Activated CD4-positive, alpha-beta memory T cell treated with anti-CD3 and anti-CD28 coated beads for 36 hours (primary cell): ENCODE data around the gene SLC51A. TPM values are rescaled to one million over a fixed set of nuclear protein-coding genes. Genes with fewer than 3 reads are reported as not detected.
"Not testable (repeated sequence)": the region's sequence is repeated elsewhere in the genome, so short reads cannot be mapped to it uniquely, and the experiment has no call there.

Source experiments
- CTCF ChIA-PET: fragments of 350-600 bp; sonication (Branson Sonifier 250); formaldehyde crosslinking; loops from one replicate; lab custom pipeline; 2021; ENCODE audit warnings: antibody characterized with exemption, inconsistent platforms; lab: Charles Lee
- POLR2A ChIA-PET: fragments of 350-600 bp; sonication (Branson Sonifier 250); formaldehyde crosslinking; loops from one replicate; lab custom pipeline; 2021; ENCODE audit warnings: antibody characterized with exemption; lab: Charles Lee
- DNase-seq: peaks from one replicate; pipeline ENCODE4 v3.0.0-alpha.2; 2020
- H3K27ac Mint-ChIP-seq: one replicate; pipeline ENCODE4 v1.8.0; 2021; ENCODE audit warnings: mixed read lengths
- H3K27me3 Mint-ChIP-seq: one replicate; pipeline ENCODE4 v1.8.0; 2021; ENCODE audit warnings: mixed read lengths
- H3K36me3 Mint-ChIP-seq: one replicate; pipeline ENCODE4 v1.8.0; 2021; ENCODE audit warnings: mixed read lengths
- H3K4me1 Mint-ChIP-seq: one replicate; pipeline ENCODE4 v1.8.0; 2021; ENCODE audit warnings: low read depth, mixed read lengths
- H3K4me3 Mint-ChIP-seq: one replicate; pipeline ENCODE4 v1.8.0; 2021; ENCODE audit warnings: mild to moderate bottlenecking, mixed read lengths
- H3K9me3 Mint-ChIP-seq: one replicate; pipeline ENCODE4 v1.8.0; 2021; ENCODE audit warnings: mixed read lengths
- intact Hi-C: fragments of 100-400 bp; cut with micrococcal nuclease; formaldehyde crosslinking; loops from one replicate; pipeline ENCODE4 v1.15.1; 2023
- total RNA-seq, 2 experiments: library from RNA; stranded (reverse); gene quantifications; one replicate each; pipeline ENCODE4 v1.2.3, GENCODE V29; 2021

Gene SLC51A
- total RNA-seq, 2 experiments from 2014 or later: not detected

DNA sequence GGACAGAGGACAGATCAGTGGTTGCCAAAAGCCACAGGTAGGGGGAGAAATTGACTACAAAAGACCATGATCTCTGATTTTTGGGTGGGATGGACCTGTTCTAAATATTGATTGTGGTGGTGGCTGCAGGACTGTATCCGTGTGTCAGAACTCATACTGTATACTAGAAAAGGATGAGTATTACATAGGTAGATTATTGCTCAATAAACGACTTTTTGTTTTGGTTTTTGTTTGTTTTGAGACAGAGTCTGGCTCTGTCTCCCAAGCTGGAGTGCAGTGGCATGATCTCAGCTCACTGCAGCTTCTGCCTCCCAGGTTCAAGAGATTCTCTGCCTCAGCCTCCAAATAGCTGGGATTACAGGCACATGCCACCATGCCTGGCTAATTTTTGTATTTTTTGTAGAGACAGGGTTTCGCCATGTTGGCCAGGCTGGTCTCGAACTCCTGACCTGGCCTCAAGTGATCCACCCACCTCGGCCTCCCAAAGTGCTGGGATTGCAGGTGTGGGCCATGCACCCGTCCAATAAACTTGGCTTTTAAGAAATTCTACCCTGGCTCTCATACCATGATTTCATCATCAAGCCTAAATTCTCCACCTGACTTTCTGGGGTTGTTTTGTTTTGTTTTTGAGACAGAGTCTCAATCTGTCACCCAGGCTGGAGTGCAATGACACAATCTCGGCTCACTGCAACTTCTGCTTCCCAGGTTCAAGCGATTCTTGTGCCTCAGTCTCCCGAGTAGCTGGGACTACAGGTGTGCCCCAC is 10.7 kb upstream of the SLC51A start:
- H3K9me3 Mint-ChIP-seq, intact Hi-C loops, H3K4me1 Mint-ChIP-seq, H3K27me3 Mint-ChIP-seq, H3K4me3 Mint-ChIP-seq, DNase-seq, POLR2A ChIA-PET, H3K36me3 Mint-ChIP-seq, H3K27ac Mint-ChIP-seq: not testable (repeated sequence)
- CTCF ChIA-PET: interaction anchor here (0.8 to 2.5 kb wide), 2 partner anchors 9 to 132 kb away, joined by 3 to 13 read pairs; no protein-coding TSS in a partner anchor

GRCh38 chr3:196207159-196207832 is 9.0 kb upstream of the SLC51A start:
- intact Hi-C loops: no loop called here
- peaks cover under 1% of the 10 kb centered on the region for H3K27me3 Mint-ChIP-seq
- ChIA-PET CTCF (interaction anchor here (0.6 to 2.5 kb wide), 2 partner anchors 112 to 134 kb away, joined by 6 to 13 read pairs; no protein-coding TSS in a partner anchor), POLR2A (interaction anchor here (0.8 kb wide), 1 partner anchor 25 kb away, joined by 5 read pairs; no protein-coding TSS in a partner anchor)
- H3K27ac Mint-ChIP-seq: no peak overlapping the region
- DNase-seq: no peak
- peak overlapping the region; percentile 76 for H3K4me3 Mint-ChIP-seq
- no peaks in the 10 kb centered on the region for H3K9me3 Mint-ChIP-seq
- H3K4me1 Mint-ChIP-seq: peaks cover 9% of the 10 kb centered on the region
- H3K36me3 Mint-ChIP-seq: no peaks in the 10 kb centered on the region

DNA sequence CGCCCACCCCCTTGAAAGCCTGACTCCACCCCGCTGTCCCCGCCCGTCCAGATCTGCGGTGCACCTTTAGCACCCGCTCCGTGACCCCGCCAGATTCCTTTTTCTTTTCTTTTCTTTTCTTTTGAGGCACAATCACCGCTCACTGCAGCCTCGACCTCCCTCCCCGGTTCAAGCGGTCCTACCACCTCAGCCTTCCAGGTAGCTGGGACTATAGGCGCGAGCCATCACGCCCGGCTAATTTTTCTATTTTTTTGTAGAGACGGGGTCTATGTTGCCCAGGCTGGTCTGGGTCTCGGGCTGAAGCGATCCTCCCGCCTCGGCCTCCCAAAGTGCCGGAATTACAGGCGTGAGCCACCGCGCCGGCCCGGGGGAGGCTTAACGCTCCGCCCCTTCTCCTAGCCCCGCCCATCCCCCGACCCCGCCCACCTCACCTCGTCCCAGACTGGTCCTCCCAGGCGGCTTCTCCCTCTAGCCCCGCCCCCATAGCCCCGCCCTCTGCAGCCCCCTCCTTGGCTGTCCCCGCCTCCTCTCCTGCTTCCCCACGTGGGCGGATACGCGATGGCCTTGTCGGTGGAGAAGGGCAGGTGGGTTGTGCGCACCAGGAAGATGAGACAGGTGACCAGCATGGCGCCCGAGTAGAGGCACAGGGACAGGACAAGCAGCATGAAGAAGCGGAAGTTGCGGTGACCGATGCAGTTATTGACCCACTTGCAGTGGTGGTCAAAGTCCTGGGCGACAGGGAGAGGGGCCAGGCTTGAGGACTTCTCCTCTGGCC is 8.3 kb upstream of the SLC51A start:
- CTCF ChIA-PET: no interaction called here
- Mint-ChIP-seq H3K4me1 (peaks cover 9% of the 10 kb centered on the region), H3K27me3 (no peaks in the 10 kb centered on the region), H3K9me3 (no peaks in the 10 kb centered on the region), H3K4me3 (peak overlapping the region; percentile 76), H3K27ac (peak overlapping the region; percentile 33), H3K36me3 (no peaks in the 10 kb centered on the region)
- DNase-seq: peak; percentile 90
- intact Hi-C loops: loop anchor here (1.0 kb wide), 1 partner anchor 11 kb away; no protein-coding TSS in a partner anchor
- POLR2A ChIA-PET: interaction anchor here (0.5 kb wide), 1 partner anchor 156 kb away, joined by 3 read pairs; no protein-coding TSS in a partner anchor

GRCh38 chr3:196208942-196209695 is 7.2 kb upstream of the SLC51A start:
- intact Hi-C loops: loop anchor here (1.0 kb wide), 1 partner anchor 10 kb away; no protein-coding TSS in a partner anchor
- ChIA-PET CTCF (interaction anchor here (1.0 kb wide), 1 partner anchor 136 kb away, joined by 3 read pairs; no protein-coding TSS in a partner anchor), POLR2A (no interaction called here)
- Mint-ChIP-seq H3K9me3 (no peaks in the 10 kb centered on the region), H3K4me3 (no peak overlapping the region), H3K36me3 (no peaks in the 10 kb centered on the region), H3K27me3 (no peaks in the 10 kb centered on the region), H3K4me1 (peaks cover 9% of the 10 kb centered on the region), H3K27ac (no peak overlapping the region)
- DNase-seq: no peak

- CTCF ChIA-PET, POLR2A ChIA-PET, H3K9me3 Mint-ChIP-seq, intact Hi-C loops, H3K27ac Mint-ChIP-seq, DNase-seq, H3K4me3 Mint-ChIP-seq, H3K36me3 Mint-ChIP-seq, H3K27me3 Mint-ChIP-seq, H3K4me1 Mint-ChIP-seq: not testable (repeated sequence)
Observed at GRCh38 chr3:196209944-196210672, 6.2 kb upstream of the SLC51A start.

- intact Hi-C loops: no loop called here
- Mint-ChIP-seq H3K4me1 (peaks cover 9% of the 10 kb centered on the region), H3K27ac (no peak within 1 kb of the TSS), H3K4me3 (no peak within 1 kb of the TSS), H3K9me3 (no peaks in the 10 kb centered on the region), H3K36me3 (no peaks in the 10 kb centered on the region), H3K27me3 (no peaks in the 10 kb centered on the region)
- ChIA-PET POLR2A (no interaction called here), CTCF (no interaction called here)
- DNase-seq: no peak
Observed at GRCh38 chr3:196210673-196211556, 5.4 kb upstream of the SLC51A start, which contains the start of gene ZDHHC19. ZDHHC19 (minus strand) TSS chr3:196211400; CDS start chr3:196211315, 85 bp downstream.

DNA sequence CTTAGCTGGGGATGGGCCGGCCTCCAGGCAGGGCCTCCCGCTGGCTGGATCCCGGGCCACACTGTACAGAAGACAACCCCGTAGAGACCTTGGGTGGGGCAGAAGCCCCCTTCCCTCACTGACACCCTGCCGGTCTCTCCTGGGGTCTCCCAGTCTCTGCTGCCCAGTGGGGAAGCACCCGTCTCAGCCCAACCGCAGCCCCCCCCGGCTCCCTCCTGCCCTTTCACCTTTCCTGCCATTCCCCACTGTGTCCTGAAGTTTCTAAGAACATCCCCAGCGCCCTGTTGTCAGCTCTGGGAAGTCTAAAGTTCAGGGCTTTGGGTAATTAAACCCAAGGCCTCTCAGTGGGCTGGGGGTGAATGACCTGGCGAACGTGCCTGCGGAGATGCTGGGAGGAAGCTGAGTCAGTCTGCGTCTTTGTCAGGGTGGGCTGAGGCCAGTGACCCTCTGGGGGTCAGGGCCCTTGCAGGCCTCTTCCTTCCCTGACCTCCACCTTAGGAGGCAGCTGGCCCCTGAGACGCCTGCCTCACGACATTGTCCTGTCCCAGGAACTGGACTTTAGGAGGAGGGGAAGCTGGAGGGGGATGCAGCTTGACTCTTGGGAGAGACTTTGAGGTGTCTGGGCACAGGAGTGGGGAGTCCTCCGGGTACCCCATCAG is 1.4 kb upstream of the SLC51A start:
- H3K27me3 Mint-ChIP-seq: no peaks in the 10 kb centered on the region
- H3K4me3 Mint-ChIP-seq: no peak overlapping the region
- H3K9me3 Mint-ChIP-seq: no peaks in the 10 kb centered on the region
- ChIA-PET CTCF (interaction anchor here (0.8 to 1.0 kb wide), 2 partner anchors 19 to 142 kb away, joined by 3 to 4 read pairs; no protein-coding TSS in a partner anchor), POLR2A (no interaction called here)
- no peaks in the 10 kb centered on the region for H3K36me3 Mint-ChIP-seq
- intact Hi-C loops: no loop called here
- peaks cover 14% of the 10 kb centered on the region for H3K4me1 Mint-ChIP-seq
- H3K27ac Mint-ChIP-seq: no peak overlapping the region
- DNase-seq: no peak

- H3K4me1 Mint-ChIP-seq: peaks cover 14% of the 10 kb centered on the region
- H3K36me3 Mint-ChIP-seq: no peaks in the 10 kb centered on the region
- ChIA-PET CTCF (interaction anchor here (0.8 to 1.0 kb wide), 2 partner anchors 19 to 143 kb away, joined by 3 to 4 read pairs; no protein-coding TSS in a partner anchor), POLR2A (no interaction called here)
- no peak overlapping the region for H3K27ac Mint-ChIP-seq
- no peak overlapping the region for H3K4me3 Mint-ChIP-seq
- intact Hi-C loops: no loop called here
- H3K9me3 Mint-ChIP-seq: no peaks in the 10 kb centered on the region
- no peak for DNase-seq
- H3K27me3 Mint-ChIP-seq: no peaks in the 10 kb centered on the region
Observed at GRCh38 chr3:196215493-196216020, 777 bp upstream of the SLC51A start.

GRCh38 chr3:196216681-196217211 is 412 bp downstream of the SLC51A start:
- Mint-ChIP-seq H3K9me3 (no peaks in the 10 kb centered on the region), H3K4me3 (no peak overlapping the region), H3K4me1 (peaks cover 14% of the 10 kb centered on the region), H3K27ac (no peak overlapping the region), H3K27me3 (no peaks in the 10 kb centered on the region), H3K36me3 (no peaks in the 10 kb centered on the region)
- ChIA-PET CTCF (no interaction called here), POLR2A (no interaction called here)
- intact Hi-C loops: no loop called here
- no peak for DNase-seq
